GM12878 (cell line): ENCODE measurements around the gene TBXAS1.

Experiments used
- BCL3 ChIP-seq: IDR thresholded peaks from 2 replicates; pipeline ENCODE4 v1.6.1; 2011; ENCODE audit warnings: borderline replicate concordance, low read depth, mild to moderate bottlenecking, moderate library complexity, low read length; ENCODE audit not compliant: insufficient read depth, poor library complexity, severe bottlenecking
- MXI1 ChIP-seq: fragments of 150-350 bp; IDR thresholded peaks from 2 replicates; pipeline ENCODE4 v1.6.1; 2011; ENCODE audit warnings: low read depth, mild to moderate bottlenecking, inconsistent platforms, low read length, improper control_type of control experiment
- NFYB ChIP-seq: IDR thresholded peaks from 2 replicates; pipeline ENCODE4 v1.6.1; 2011; ENCODE audit warnings: low read depth, mild to moderate bottlenecking, low read length, improper control_type of control experiment, moderate library complexity; ENCODE audit not compliant: insufficient read depth
- ZNF274 ChIP-seq: IDR thresholded peaks from one replicate; pipeline ENCODE4 v1.8.0; 2011; ENCODE audit not compliant: insufficient read length, insufficient read depth
- TF ChIP-seq, protein P1 (sequence below), 3 experiments: IDR thresholded peaks in 2 of 3; conservative IDR thresholded peaks in 1 of 3; 2 replicates each; pipeline ENCODE4 v1.5.1; 2011; ENCODE audit warnings: low read depth in 3 of 3, low read length in 3 of 3, mild to moderate bottlenecking in 3 of 3, control low read depth in 2 of 3, moderate library complexity in 2 of 3, inconsistent platforms in 1 of 3, mixed read lengths in 1 of 3; ENCODE audit not compliant: control insufficient read depth in 2 of 3, insufficient read depth in 1 of 3; ENCODE audit errors: extremely low read depth in 1 of 3
- TF ChIP-seq, protein P2 (sequence below): IDR thresholded peaks from 2 replicates; pipeline ENCODE4 v1.6.1; 2011; ENCODE audit warnings: mild to moderate bottlenecking, low read depth, low read length, moderate library complexity; ENCODE audit not compliant: insufficient replicate concordance

DNA sequence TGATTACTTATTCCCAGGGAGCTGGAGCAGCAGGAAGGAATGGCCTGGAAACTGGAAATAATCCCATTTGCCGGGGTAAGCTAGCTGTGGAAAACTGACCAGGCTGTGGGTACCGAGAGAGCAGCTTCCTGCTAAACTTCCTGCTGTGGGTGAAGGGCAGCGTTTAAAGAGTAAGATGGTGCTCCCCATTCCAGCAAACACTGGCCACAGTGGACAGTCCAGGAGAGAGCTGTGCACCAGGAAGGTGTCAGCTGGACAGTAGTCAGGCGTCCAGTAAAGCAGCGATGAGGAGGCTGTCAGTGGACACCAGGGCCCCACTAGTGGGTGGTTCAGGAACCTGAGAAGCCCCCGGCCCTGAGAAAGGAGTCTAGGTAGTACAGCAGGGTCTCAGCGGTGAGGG lies 55.4 kb downstream of the TBXAS1 start:
- TF ChIP-seq NFYB (no peak), ZNF274 (no peak), BCL3 (no peak), MXI1 (no peak)
- TF ChIP-seq, protein P1, sequence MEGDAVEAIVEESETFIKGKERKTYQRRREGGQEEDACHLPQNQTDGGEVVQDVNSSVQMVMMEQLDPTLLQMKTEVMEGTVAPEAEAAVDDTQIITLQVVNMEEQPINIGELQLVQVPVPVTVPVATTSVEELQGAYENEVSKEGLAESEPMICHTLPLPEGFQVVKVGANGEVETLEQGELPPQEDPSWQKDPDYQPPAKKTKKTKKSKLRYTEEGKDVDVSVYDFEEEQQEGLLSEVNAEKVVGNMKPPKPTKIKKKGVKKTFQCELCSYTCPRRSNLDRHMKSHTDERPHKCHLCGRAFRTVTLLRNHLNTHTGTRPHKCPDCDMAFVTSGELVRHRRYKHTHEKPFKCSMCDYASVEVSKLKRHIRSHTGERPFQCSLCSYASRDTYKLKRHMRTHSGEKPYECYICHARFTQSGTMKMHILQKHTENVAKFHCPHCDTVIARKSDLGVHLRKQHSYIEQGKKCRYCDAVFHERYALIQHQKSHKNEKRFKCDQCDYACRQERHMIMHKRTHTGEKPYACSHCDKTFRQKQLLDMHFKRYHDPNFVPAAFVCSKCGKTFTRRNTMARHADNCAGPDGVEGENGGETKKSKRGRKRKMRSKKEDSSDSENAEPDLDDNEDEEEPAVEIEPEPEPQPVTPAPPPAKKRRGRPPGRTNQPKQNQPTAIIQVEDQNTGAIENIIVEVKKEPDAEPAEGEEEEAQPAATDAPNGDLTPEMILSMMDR (IDR thresholded peaks at IDR 0.05 in 2 of 3, conservative IDR thresholded peaks at IDR 0.05 in 1 of 3; ENCODE audit: control insufficient read depth in 2 of 3, extremely low read depth in 1 of 3, insufficient read depth in 1 of 3, low read depth in 3 of 3, low read length in 3 of 3) = no peak
- TF ChIP-seq, protein P2, sequence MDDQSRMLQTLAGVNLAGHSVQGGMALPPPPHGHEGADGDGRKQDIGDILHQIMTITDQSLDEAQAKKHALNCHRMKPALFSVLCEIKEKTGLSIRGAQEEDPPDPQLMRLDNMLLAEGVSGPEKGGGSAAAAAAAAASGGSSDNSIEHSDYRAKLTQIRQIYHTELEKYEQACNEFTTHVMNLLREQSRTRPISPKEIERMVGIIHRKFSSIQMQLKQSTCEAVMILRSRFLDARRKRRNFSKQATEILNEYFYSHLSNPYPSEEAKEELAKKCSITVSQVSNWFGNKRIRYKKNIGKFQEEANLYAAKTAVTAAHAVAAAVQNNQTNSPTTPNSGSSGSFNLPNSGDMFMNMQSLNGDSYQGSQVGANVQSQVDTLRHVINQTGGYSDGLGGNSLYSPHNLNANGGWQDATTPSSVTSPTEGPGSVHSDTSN = no peak
